HG02678 (cell line): ENCODE data around the gene PGF.
"Not testable (repeated sequence)": the region's sequence is repeated elsewhere in the genome, so short reads cannot be mapped to it uniquely, and the experiment has no call there.

Experiments used
- ATAC-seq: cut with Tn5 transposase; IDR thresholded peaks from one replicate; pipeline ENCODE4 v1.9.1; 2021; ENCODE audit warnings: mild to moderate bottlenecking, moderate library complexity; ENCODE audit not compliant: unreplicated experiment

The PGF gene

DNA sequence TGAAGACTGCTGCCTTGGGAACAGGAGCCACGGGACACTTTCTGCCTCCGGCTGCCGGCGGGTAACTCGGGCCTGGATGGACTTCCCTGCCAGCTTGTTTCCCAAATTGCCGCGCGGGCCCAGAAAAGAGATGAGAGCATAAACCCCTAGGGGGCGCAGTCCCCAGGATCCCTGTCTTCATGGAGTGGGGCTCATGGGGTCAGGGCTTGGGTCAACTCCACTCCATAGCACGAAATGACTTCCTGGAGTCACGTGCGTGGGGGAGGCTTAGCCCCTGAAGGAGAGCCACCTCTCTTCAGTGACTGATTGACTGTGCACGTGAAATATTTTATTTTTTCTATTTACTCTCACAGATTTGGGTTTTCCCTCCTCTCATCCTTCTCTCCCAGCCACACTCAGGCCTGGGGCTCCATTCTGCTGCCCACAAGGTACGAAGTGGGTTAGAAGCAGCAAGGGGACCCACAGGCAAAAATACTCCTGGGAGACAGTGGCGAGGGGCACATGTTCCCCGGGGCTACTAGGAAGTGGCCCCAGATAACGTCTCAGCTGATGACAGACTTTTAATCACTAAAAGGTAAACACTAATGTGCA, 10.0 kb downstream of the PGF start:
- no peak for ATAC-seq

GRCh38 chr14:74942608-74943007, 12.8 kb downstream of the PGF start:
- ATAC-seq = no peak

- ATAC-seq = peak; percentile 15
Measured at GRCh38 chr14:74942181-74942580, 13.2 kb downstream of the PGF start.

- ATAC-seq = peak; percentile 37
Measured at GRCh38 chr14:74941676-74942097, 13.7 kb downstream of the PGF start.

GRCh38 chr14:74940956-74941565, 14.3 kb downstream of the PGF start:
- no peak for ATAC-seq

DNA sequence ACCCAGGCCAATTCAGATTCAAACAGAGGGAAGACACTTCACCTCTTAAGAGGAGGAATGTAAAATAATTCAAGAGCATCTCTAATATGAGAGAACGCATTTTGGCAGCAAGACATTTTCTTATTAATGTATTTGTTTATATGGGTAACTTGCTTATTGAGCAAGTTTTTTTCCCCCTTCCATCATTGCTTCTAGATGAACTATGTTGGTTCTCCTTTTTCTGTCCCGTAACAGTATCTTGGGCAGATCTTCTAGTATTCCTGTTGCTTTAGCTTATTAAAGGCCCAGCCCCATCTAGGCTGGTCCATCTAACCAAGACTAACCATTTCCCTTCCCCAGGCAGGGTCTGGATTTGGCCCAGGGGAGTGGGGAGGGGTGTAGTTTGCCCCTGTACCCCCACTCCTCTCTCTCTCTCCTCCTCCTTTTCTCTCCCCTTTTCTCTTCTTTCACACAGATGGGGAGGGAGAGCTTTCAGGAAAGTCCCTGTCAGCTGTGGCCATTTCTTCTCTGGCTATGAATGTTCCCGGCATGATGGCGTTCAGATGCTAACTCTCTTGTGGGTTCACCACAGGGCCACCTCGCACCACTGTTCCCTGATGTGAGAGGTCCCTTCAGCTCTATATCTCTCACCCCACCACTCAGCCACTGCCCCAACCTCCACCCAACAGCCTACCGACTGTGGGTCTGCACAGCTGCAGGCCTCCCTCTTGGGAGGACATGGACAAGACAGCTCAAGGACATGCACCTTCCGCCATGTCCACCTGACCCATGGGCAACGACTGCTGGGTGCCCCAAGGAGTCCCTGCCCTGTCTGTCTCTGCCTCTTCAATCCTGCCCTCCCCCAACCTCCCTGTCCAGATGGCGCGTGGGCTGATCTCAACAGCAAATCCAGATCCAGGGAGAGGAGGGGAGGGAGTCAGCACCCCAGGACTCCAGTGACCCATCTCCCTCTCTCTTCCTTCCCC, 16.6 kb downstream of the PGF start:
- ATAC-seq = no peak

- ATAC-seq = no peak
Measured at GRCh38 chr14:74937171-74937570, 18.2 kb downstream of the PGF start.

DNA sequence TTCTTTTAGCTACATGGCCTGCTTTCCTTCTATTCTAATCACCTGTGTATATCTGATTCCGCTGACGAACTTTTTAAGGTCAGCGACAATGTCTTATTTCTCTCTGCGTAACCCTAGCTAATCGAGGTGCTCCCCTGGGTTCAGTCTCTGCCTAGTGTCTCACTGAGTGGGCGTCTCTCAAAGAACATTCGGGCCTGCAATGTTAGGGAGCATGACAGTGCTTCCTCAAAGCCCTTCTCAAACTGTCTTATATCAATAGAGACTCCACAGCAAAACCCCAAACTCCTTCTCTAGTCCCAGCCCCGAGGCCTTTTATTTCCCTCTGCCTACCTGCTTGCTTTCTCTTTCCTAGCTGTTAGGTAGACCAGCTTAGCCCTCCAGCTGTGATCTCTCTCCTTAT, 18.7 kb downstream of the PGF start:
- no peak for ATAC-seq

DNA sequence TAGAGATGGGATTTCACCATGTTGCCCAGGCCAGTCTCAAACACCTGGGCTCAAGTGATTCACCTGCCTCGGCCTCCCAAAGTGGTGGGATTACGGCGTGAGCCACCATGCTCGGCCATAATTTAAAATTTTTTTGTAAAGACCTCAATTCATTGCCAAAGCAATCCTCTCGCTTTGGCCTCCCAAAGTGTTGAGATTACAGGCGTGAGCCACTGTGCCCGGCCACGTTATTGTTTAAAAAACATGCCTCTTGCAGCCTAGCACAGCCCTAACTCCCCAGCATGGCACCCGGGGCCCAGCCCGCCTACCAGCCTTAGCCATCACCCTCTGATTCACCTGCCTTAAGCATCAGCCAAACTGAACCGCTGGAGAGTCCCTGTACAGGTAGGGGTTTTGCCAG, 19.2 kb downstream of the PGF start:
- ATAC-seq = no peak

DNA sequence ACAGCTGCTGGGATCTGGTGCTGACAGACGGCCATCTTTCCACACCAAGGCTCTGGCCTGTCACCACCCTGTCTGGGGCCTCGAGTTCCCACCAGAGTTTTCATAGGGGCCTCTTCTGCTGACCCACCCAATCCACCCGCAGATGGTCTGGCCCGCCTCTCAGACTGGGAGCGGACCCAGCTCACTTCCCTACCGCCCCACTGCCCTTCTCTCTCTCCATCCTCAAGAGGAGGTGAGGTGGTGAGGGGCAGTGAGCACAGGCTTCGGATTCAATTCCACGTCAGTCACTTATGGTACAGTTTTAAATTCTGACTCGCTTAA, 20.1 kb downstream of the PGF start:
- no peak for ATAC-seq

DNA sequence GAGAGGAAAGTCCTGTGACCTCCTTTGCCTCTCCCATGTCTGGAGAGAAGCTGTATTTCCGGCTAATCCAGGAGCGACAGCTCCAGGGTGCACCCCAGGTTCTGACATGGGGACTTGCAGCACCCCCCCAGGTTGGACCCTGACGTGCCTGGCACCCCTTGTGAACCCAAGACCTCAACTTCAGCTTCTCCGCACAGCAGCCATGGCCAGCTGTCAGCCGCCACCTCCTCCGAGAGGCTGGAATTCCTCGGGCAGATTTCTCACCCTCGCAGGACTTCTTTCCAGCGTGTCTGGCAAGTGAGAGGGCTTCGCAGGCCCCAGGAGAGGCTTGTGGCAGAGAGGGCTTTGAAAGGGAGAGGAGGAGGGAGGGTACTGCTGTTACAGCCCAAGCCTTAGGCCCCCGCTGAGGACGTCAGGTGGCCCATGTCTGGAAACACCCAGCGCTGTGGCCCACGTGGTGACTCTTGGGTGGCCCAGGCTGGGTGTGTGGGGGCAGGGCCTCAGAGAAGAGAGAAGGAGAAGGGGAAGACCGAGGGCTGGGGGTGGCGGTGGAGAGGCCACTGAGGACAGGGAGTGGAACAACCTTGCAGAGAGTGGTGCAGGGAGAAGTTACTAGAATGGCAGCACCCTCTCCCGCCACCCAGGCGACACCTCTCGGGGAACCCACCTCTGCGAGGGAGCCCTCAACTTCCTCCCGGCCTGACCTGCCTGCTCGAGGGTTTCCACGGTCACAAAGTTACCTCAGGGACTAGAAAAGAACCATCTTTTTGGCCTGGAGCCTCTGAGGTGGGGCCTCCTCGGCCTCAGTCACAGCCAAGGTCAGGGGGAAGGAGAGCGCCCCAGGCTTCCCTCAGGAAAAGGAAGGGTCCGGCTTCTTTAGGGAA, 20.7 kb downstream of the PGF start:
- ATAC-seq = no peak

DNA sequence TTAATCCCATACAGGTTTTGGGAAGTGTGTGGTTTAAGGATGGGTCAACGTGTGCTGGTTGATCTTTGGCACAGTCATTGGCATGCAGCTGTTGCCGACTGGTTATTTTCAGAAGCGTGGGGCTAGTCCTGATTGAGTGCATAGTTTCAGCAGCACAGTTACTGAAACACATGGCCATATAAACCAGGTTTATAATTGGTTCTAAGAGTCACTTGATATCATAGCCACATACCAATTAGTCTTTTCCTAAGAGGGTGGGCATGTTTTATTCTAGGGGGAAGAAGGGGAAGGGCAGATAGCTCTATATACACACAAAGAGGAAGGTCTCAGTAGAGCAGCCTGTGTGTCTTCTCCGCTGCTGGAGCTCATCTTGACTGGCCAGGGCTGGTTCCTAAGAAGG, 21.4 kb downstream of the PGF start:
- ATAC-seq = no peak

- ATAC-seq = not testable (repeated sequence)
Measured at GRCh38 chr14:74932936-74933335, 22.5 kb downstream of the PGF start.

DNA sequence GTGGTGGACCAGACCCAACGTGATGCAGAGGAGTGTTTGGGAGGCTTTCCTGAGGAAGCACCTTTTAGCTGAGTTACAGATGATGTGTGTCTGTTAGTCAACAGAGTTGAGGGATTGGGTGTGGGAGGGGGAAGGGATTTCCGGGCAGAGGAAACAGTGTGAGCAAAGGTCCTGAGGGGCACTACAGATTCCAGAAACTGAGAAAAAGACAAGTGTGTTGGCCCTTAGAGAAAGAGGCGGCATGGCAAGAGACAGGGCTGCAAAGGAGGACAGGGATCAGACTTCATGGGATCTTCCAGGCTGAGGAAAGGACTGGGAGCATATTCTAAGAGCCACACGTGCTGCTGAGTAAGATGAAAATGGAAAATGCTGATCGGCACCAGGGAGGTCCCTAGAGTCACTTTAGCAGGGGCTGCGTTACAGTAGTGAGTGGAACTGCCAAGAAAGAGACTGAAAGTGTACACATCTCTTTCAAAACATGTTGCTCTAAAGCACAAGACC, 22.9 kb downstream of the PGF start:
- ATAC-seq = no peak

GRCh38 chr14:74931744-74932143, 23.7 kb downstream of the PGF start:
- ATAC-seq = not testable (repeated sequence)

DNA sequence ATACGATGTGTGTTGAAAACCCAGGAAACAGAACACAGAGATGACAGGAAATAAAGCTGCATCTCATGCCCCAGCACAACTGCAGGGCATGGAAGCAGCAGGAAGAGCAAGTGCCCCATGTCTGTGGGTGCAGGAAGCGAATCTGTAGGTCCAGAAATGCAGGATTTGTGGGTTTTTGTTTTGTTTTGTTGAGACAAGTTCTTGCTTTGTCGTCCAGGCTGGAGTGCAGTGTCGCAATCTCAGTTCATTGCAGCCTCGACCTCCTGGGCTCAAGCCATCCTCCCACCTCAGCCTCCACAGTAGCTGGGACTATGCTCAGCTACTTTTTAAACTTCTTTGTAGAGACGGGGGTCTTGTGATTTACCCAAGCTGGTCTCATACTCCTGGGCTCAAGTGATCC, 26.2 kb downstream of the PGF start:
- ATAC-seq = no peak

- no peak for ATAC-seq
Measured at GRCh38 chr14:74927225-74927624, 28.2 kb downstream of the PGF start.

DNA sequence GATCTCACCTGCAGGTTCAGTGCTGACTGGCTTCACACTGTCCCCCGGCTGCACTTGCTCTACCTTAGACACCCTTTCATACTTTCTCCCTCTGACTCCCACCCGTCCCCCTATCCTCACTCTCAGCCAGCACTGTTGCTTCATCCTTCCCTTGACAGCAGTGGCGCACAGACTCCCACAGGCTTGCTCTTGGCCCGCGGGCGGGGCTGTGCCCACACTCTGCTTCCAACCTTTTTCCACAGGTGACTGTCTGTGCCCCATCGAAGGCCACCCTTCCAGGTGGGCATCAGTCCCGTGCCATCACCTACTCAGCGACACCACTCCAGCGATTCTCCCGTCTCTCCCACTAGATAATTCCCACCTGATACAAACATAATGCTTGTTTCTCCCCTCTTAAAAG, 31.3 kb downstream of the PGF start:
- no peak for ATAC-seq

DNA sequence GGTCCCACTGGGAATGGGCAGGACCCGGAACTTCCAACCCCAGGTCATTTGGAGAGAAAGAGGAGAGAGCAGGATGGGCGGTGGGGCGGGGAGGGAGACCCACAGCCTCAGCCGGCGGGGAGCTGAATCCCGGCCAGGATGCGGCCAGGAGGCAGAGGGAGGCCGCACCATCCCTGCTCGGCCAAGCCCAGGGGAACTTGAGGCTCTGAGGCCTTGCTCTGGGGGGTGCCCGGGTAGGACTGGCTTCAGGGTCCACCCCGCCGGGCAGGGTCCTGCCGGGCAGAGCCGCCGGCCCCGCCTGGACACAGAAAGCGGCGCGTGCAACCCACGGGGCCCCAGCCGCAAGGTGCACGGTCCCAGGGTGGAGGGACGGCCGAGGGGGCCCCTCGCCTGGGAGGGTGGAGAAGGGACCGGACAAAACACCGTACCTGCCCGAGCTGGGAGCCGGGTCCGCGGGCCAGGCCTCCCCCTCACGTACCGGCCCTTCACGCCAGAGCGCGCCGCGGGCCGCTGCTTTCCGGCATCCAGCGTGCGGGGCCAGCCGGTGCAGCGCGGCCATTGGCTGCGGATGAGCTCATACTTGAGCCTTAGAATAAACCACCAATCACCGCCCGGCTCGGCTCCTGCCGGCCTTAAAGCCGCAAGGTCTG, 32.5 kb downstream of the PGF start, which contains the start of gene RPS6KL1:
TSS of gene RPS6KL1 (minus strand) at position 509 of the 650 bp plus-strand sequence. CDS start 1,719 bp downstream, outside the sequence.
- peak; percentile 97 for ATAC-seq
